Mesenchymal stem cell (in vitro differentiated cells and primary cell): Measurements from ENCODE around the gene AADAC.

Experiments used
- DNase-seq: peaks from one replicate; pipeline ENCODE4 v3.0.0-alpha.2; 2013
- H2AFZ ChIP-seq: one replicate; pipeline ENCODE4 v1.6.1; 2013; ENCODE audit warnings: low read depth, mild to moderate bottlenecking, control low read depth, inconsistent platforms, low read length, moderate library complexity
- H2AK5ac ChIP-seq: 2 replicates; pipeline ENCODE4 v1.6.1; 2013; ENCODE audit warnings: low read length, moderate library complexity, mild to moderate bottlenecking, inconsistent platforms; ENCODE audit not compliant: severe bottlenecking
- H2BK120ac ChIP-seq: one replicate; pipeline ENCODE4 v1.6.1; 2013; ENCODE audit warnings: low read depth, mild to moderate bottlenecking, inconsistent platforms, low read length, moderate library complexity
- H2BK12ac ChIP-seq, 2 experiments: one replicate each; pipeline ENCODE4 v1.6.1; 2013; ENCODE audit warnings: inconsistent platforms in 2 of 2, low read length in 2 of 2, mild to moderate bottlenecking in 2 of 2, moderate library complexity in 2 of 2, control low read depth in 1 of 2
- H2BK15ac ChIP-seq: one replicate; pipeline ENCODE4 v1.6.1; 2013; ENCODE audit warnings: mild to moderate bottlenecking, low read depth, inconsistent platforms; ENCODE audit not compliant: poor library complexity, severe bottlenecking
- H2BK5ac ChIP-seq: 2 replicates; pipeline ENCODE4 v1.6.1; 2013; ENCODE audit warnings: low read depth, mild to moderate bottlenecking, low read length, control low read depth, inconsistent platforms; ENCODE audit not compliant: poor library complexity, severe bottlenecking
- H3K14ac ChIP-seq, 2 experiments: one replicate each; pipeline ENCODE4 v1.6.1; 2013; ENCODE audit warnings: inconsistent platforms in 2 of 2, low read length in 2 of 2, control low read depth in 1 of 2, mild to moderate bottlenecking in 1 of 2, moderate library complexity in 1 of 2
- H3K18ac ChIP-seq, 2 experiments: one replicate each; pipeline ENCODE4 v1.6.1; 2013; ENCODE audit warnings: inconsistent platforms in 2 of 2, low read length in 2 of 2, control low read depth in 1 of 2, low read depth in 1 of 2, mild to moderate bottlenecking in 1 of 2
- H3K23ac ChIP-seq, 2 experiments: one replicate each; pipeline ENCODE4 v1.6.1; 2013; ENCODE audit warnings: inconsistent platforms in 2 of 2, low read length in 2 of 2, mild to moderate bottlenecking in 2 of 2, moderate library complexity in 2 of 2, control low read depth in 1 of 2
- H3K27ac ChIP-seq: 2 replicates; pipeline ENCODE4 v1.5.1; 2013; ENCODE audit warnings: mild to moderate bottlenecking, moderate library complexity, low read length, control low read depth, inconsistent platforms; ENCODE audit not compliant: poor library complexity, severe bottlenecking
- H3K27me3 ChIP-seq, 2 experiments: 2 replicates each; pipeline versions ENCODE4 v1.6.1 to v1.7.0; 2013; ENCODE audit warnings: low read length in 2 of 2, mild to moderate bottlenecking in 2 of 2, moderate library complexity in 2 of 2, control low read depth in 1 of 2, inconsistent platforms in 1 of 2; ENCODE audit not compliant: control insufficient read depth in 1 of 2, insufficient read depth in 1 of 2
- H3K36me3 ChIP-seq, 2 experiments: 2 replicates each; pipeline versions ENCODE4 v1.6.1 to v1.7.0; 2013; ENCODE audit warnings: low read length in 2 of 2, control low read depth in 1 of 2, inconsistent platforms in 1 of 2, low read depth in 1 of 2, mild to moderate bottlenecking in 1 of 2; ENCODE audit not compliant: insufficient read depth in 2 of 2, control insufficient read depth in 1 of 2
- H3K4ac ChIP-seq, 2 experiments: one replicate each; pipeline ENCODE4 v1.6.1; 2013; ENCODE audit warnings: inconsistent platforms in 2 of 2, low read length in 2 of 2, mild to moderate bottlenecking in 2 of 2, moderate library complexity in 2 of 2, control low read depth in 1 of 2, low read depth in 1 of 2
- H3K4me1 ChIP-seq: 2 replicates; pipeline ENCODE4 v1.6.1; 2013; ENCODE audit warnings: low read depth, low read length, control low read depth; ENCODE audit not compliant: control insufficient read depth, insufficient read depth
- H3K4me2 ChIP-seq: 2 replicates; pipeline ENCODE4 v1.6.1; 2013; ENCODE audit warnings: low read length, mild to moderate bottlenecking, inconsistent platforms; ENCODE audit not compliant: poor library complexity, severe bottlenecking
- H3K4me3 ChIP-seq, 2 experiments: 2 replicates each; pipeline versions ENCODE4 v1.5.1 to v1.7.0; 2013; ENCODE audit warnings: low read length in 2 of 2, mild to moderate bottlenecking in 2 of 2, control low read depth in 1 of 2, low read depth in 1 of 2; ENCODE audit not compliant: insufficient read depth in 1 of 2
- H3K79me1 ChIP-seq: replicated peaks from 2 replicates; pipeline ENCODE4 v1.6.1; 2013; ENCODE audit warnings: mild to moderate bottlenecking, control low read depth, low read length, inconsistent platforms; ENCODE audit not compliant: poor library complexity, severe bottlenecking
- H3K9ac ChIP-seq: 2 replicates; pipeline ENCODE4 v1.7.0; 2013; ENCODE audit warnings: mild to moderate bottlenecking, low read length, moderate library complexity
- H3K9me3 ChIP-seq: 2 replicates; pipeline ENCODE4 v1.7.0; 2013; ENCODE audit warnings: mild to moderate bottlenecking, low read length; ENCODE audit not compliant: control insufficient read depth
- H4K8ac ChIP-seq: one replicate; pipeline ENCODE4 v1.6.1; 2013; ENCODE audit warnings: inconsistent platforms, mild to moderate bottlenecking, low read length, moderate library complexity
- H4K91ac ChIP-seq: one replicate; pipeline ENCODE4 v1.6.1; 2013; ENCODE audit warnings: mild to moderate bottlenecking, low read length, inconsistent platforms
- WGBS: methylation state at CpG from one replicate; pipeline ENCODE4 v1.1.7; 2013; ENCODE audit warnings: mixed read lengths; 5-methylcytosine and 5-hydroxymethylcytosine counted together

The AADAC gene

GRCh38 chr3:151856641-151857040 lies 42.7 kb downstream of the AADAC start:
- no peak overlapping the region for H3K4me3 ChIP-seq
- no peak overlapping the region for H2BK5ac ChIP-seq
- H3K4me2 ChIP-seq: no peak overlapping the region
- H3K23ac ChIP-seq: no peak overlapping the region
- no peak overlapping the region for H2BK15ac ChIP-seq
- H3K27me3 ChIP-seq: no peaks in the 10 kb centered on the region
- no peak overlapping the region for H2BK120ac ChIP-seq
- DNase-seq: no peak
- no peak overlapping the region for H3K9ac ChIP-seq
- no peak overlapping the region for H3K18ac ChIP-seq
- no peak overlapping the region for H3K27ac ChIP-seq
- no peaks in the 10 kb centered on the region for H3K4me1 ChIP-seq
- H4K8ac ChIP-seq: no peak overlapping the region
- H3K4ac ChIP-seq: no peak overlapping the region
- no peaks in the 10 kb centered on the region for H3K79me1 ChIP-seq
- H3K9me3 ChIP-seq: no peaks in the 10 kb centered on the region
- no peak overlapping the region for H2BK12ac ChIP-seq
- H2AFZ ChIP-seq: no peak overlapping the region
- H2AK5ac ChIP-seq: no peak overlapping the region
- WGBS: 100% methylated on average over 1 of the region's 2 CpGs
- no peak overlapping the region for H4K91ac ChIP-seq
- H3K14ac ChIP-seq: no peak overlapping the region
- no peaks in the 10 kb centered on the region for H3K36me3 ChIP-seq

GRCh38 chr3:151859233-151859673 lies 45.3 kb downstream of the AADAC start:
- Histone ChIP-seq H3K4me3 (no peak overlapping the region), H3K79me1 (no peaks in the 10 kb centered on the region), H3K9me3 (no peaks in the 10 kb centered on the region), H3K23ac (no peak overlapping the region), H3K18ac (no peak overlapping the region), H2AFZ (no peak overlapping the region), H2BK120ac (no peak overlapping the region), H2AK5ac (no peak overlapping the region), H3K9ac (no peak overlapping the region), H3K27me3 (no peaks in the 10 kb centered on the region), H4K8ac (no peak overlapping the region), H4K91ac (no peak overlapping the region), H2BK12ac (no peak overlapping the region), H2BK15ac (no peak overlapping the region), H3K27ac (peak overlapping the region; percentile 96), H3K4ac (no peak overlapping the region), H2BK5ac (peak overlapping the region; percentile 35), H3K36me3 (no peaks in the 10 kb centered on the region), H3K14ac (no peak overlapping the region), H3K4me1 (no peaks in the 10 kb centered on the region), H3K4me2 (no peak overlapping the region)
- no peak for DNase-seq
- 100% methylated on average over 1 of the region's 2 CpGs for WGBS

DNA sequence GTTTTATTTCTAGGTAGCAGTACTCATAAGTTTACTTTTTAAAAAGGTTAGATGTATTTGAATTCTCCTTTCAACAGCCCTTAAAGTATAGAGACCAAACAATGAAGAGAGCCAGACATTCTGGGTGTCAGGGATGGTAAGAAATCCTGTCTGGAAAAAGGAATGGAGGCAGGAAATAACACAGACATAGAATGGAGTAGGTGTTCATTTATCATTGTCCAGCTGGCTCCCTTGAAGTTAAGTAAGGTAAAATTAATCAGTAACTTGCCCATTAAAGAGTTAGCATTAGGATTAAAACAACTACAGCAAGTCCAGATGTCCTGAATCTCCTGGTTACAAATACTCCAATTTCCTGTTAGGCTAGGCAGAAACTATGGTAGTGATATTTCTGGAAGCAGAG lies 46.0 kb downstream of the AADAC start:
- H2BK5ac ChIP-seq: no peak overlapping the region
- H3K4me3 ChIP-seq: no peak overlapping the region
- H3K9me3 ChIP-seq: no peaks in the 10 kb centered on the region
- H3K4me1 ChIP-seq: no peaks in the 10 kb centered on the region
- H2BK12ac ChIP-seq: no peak overlapping the region
- H3K4ac ChIP-seq: no peak overlapping the region
- H3K4me2 ChIP-seq: no peak overlapping the region
- DNase-seq: no peak
- H2BK120ac ChIP-seq: no peak overlapping the region
- H3K79me1 ChIP-seq: no peaks in the 10 kb centered on the region
- no peak overlapping the region for H2AK5ac ChIP-seq
- H3K27me3 ChIP-seq: no peaks in the 10 kb centered on the region
- H3K36me3 ChIP-seq: no peaks in the 10 kb centered on the region
- no peak overlapping the region for H3K18ac ChIP-seq
- no peak overlapping the region for H2BK15ac ChIP-seq
- no peak overlapping the region for H3K9ac ChIP-seq
- H4K91ac ChIP-seq: no peak overlapping the region
- no peak overlapping the region for H4K8ac ChIP-seq
- H3K23ac ChIP-seq: no peak overlapping the region
- H2AFZ ChIP-seq: no peak overlapping the region
- H3K14ac ChIP-seq: no peak overlapping the region
- H3K27ac ChIP-seq: peak overlapping the region; percentile 93

GRCh38 chr3:151863611-151864010 lies 49.7 kb downstream of the AADAC start:
- no peaks in the 10 kb centered on the region for H3K27me3 ChIP-seq
- no peak overlapping the region for H3K18ac ChIP-seq
- no peak overlapping the region for H4K8ac ChIP-seq
- H3K23ac ChIP-seq: no peak overlapping the region
- no peak overlapping the region for H2BK120ac ChIP-seq
- no peak overlapping the region for H4K91ac ChIP-seq
- H2BK15ac ChIP-seq: no peak overlapping the region
- no peak overlapping the region for H3K9ac ChIP-seq
- no peak overlapping the region for H2AK5ac ChIP-seq
- H3K4me3 ChIP-seq: no peak overlapping the region
- no peak overlapping the region for H2BK5ac ChIP-seq
- WGBS: 64% methylated on average over 2 of the region's 2 CpGs
- H3K27ac ChIP-seq: no peak overlapping the region
- H3K4me1 ChIP-seq: no peaks in the 10 kb centered on the region
- no peaks in the 10 kb centered on the region for H3K9me3 ChIP-seq
- no peak overlapping the region for H3K4ac ChIP-seq
- DNase-seq: no peak
- H2BK12ac ChIP-seq: no peak overlapping the region
- no peak overlapping the region for H3K4me2 ChIP-seq
- H3K14ac ChIP-seq: no peak overlapping the region
- no peak overlapping the region for H2AFZ ChIP-seq
- H3K79me1 ChIP-seq: no peaks in the 10 kb centered on the region
- no peaks in the 10 kb centered on the region for H3K36me3 ChIP-seq
